GM19397 (cell line): ENCODE data around the gene SYNE1.
"Not testable (repeated sequence)": the region's sequence is repeated elsewhere in the genome, so short reads cannot be mapped to it uniquely, and the experiment has no call there.

Experiments
- ATAC-seq: cut with Tn5 transposase; IDR thresholded peaks from one replicate; pipeline ENCODE4 v1.9.1; 2021; ENCODE audit warnings: mild to moderate bottlenecking, moderate library complexity; ENCODE audit not compliant: unreplicated experiment

Gene SYNE1

GRCh38 chr6:152625213-152625612 is 11.9 kb downstream of the SYNE1 start:
- no peak for ATAC-seq

- not testable (repeated sequence) for ATAC-seq
These were observed 22.4 kb downstream of the SYNE1 start for GRCh38 chr6:152614776-152615175.

GRCh38 chr6:152609125-152609670 is 28.0 kb downstream of the SYNE1 start:
- no peak for ATAC-seq

GRCh38 chr6:152605941-152606340 is 31.2 kb downstream of the SYNE1 start:
- ATAC-seq, result no peak

GRCh38 chr6:152605342-152605741 is 31.8 kb downstream of the SYNE1 start:
- ATAC-seq, result no peak

GRCh38 chr6:152603911-152604310 is 33.3 kb downstream of the SYNE1 start:
- no peak for ATAC-seq

- ATAC-seq, result no peak
These were observed 37.1 kb downstream of the SYNE1 start for GRCh38 chr6:152600022-152600421.

- ATAC-seq, result no peak
These were observed 38.1 kb downstream of the SYNE1 start for GRCh38 chr6:152598901-152599537.

GRCh38 chr6:152598421-152598820 is 38.7 kb downstream of the SYNE1 start:
- ATAC-seq, result no peak

GRCh38 chr6:152596726-152597125 is 40.4 kb downstream of the SYNE1 start:
- ATAC-seq, result no peak

- no peak for ATAC-seq
These were observed 41.7 kb downstream of the SYNE1 start for GRCh38 chr6:152595499-152595898.

GRCh38 chr6:152594701-152595100 is 42.5 kb downstream of the SYNE1 start:
- no peak for ATAC-seq

GRCh38 chr6:152588456-152588855 is 48.7 kb downstream of the SYNE1 start:
- ATAC-seq, result no peak

GRCh38 chr6:152587473-152587872 is 49.7 kb downstream of the SYNE1 start:
- no peak for ATAC-seq

GRCh38 chr6:152585236-152585635 is 51.9 kb downstream of the SYNE1 start:
- ATAC-seq, result no peak

- no peak for ATAC-seq
These were observed 53.3 kb downstream of the SYNE1 start for GRCh38 chr6:152583888-152584287.

GRCh38 chr6:152576525-152576924 is 60.6 kb downstream of the SYNE1 start:
- no peak for ATAC-seq

GRCh38 chr6:152575621-152576150 is 61.5 kb downstream of the SYNE1 start:
- no peak for ATAC-seq

- no peak for ATAC-seq
These were observed 62.0 kb downstream of the SYNE1 start for GRCh38 chr6:152575161-152575560.

GRCh38 chr6:152573762-152574161 is 63.4 kb downstream of the SYNE1 start:
- ATAC-seq, result no peak

- no peak for ATAC-seq
These were observed 64.6 kb downstream of the SYNE1 start for GRCh38 chr6:152572338-152573088.

GRCh38 chr6:152571943-152572337 is 65.2 kb downstream of the SYNE1 start:
- no peak for ATAC-seq
